Pancreas (tissue), 10 donors: ENCODE measurements around the gene KRTAP10-6. TPM values are rescaled to one million over a fixed set of nuclear protein-coding genes. Genes with fewer than 3 reads are reported as not detected.
"Not testable (repeated sequence)": the region's sequence is repeated elsewhere in the genome, so short reads cannot be mapped to it uniquely, and the experiment has no call there.

Experiments
- ATAC-seq, 4 donors: fragments of 200-7000 bp; cut with Tn5 transposase; one replicate each; pipeline versions ENCODE4 v1.8.0 to v1.9.1; 2020; ENCODE audit warnings: mild to moderate bottlenecking in 4 of 4, moderate library complexity in 4 of 4
- DNase-seq, 6 donors: peaks; one replicate each; pipeline ENCODE4 v3.0.0-alpha.2; 2020
- FAIRE-seq: peaks from 2 replicates; lab custom pipeline; 2012; peaks lifted over from hg19 to GRCh38; lab: Jason Lieb, UNC
- H3K27ac ChIP-seq, 4 donors: fragments of 200-600 bp; sonication (generic); 1 replicate in 3 of 4; 2 replicates in 1 of 4; pipeline versions ENCODE4 v1.5.0 to v1.8.0; 2020
- H3K27me3 ChIP-seq, 4 donors: fragments of 200-600 bp; one replicate each; pipeline ENCODE4 v1.8.0; 2021
- H3K36me3 ChIP-seq, 3 donors: fragments of 200-600 bp; sonication (generic) in 1 of 3; one replicate each; pipeline versions ENCODE4 v1.5.0 to v1.8.0; 2020 to 2021
- H3K4me1 ChIP-seq, 3 donors: fragments of 200-600 bp; one replicate each; pipeline ENCODE4 v1.8.0; 2021
- H3K4me3 ChIP-seq, 4 donors: fragments of 200-600 bp; sonication (generic) in 2 of 4; one replicate each; pipeline versions ENCODE4 v1.5.0 to v1.8.0; 2020 to 2021
- H3K9me3 ChIP-seq, 4 donors: fragments of 200-600 bp; one replicate each; pipeline ENCODE4 v1.8.0; 2021
- WGBS, 2 donors: extraction: QIAGEN DNeasy Blood & Tissue Kit; methylation state at CpG; one replicate each; pipeline ENCODE4 v1.1.7; 2013; 5-methylcytosine and 5-hydroxymethylcytosine counted together
- intact Hi-C, 3 donors: fragments of 100-400 bp; cut with DNase I; formaldehyde crosslinking; loops; one replicate each; pipeline versions ENCODE4 v1.11.1 to v1.14.2; 2022
- polyA plus RNA-seq, 2 donors: library from polyadenylated mRNA; stranded (reverse); fragments of 200-250 nt; gene quantifications; one replicate each; pipeline ENCODE4 v1.2.3, GENCODE V29; 2013
- total RNA-seq, 6 donors: library from RNA; stranded (reverse); fragmentation: NEBNext Ultra II Directional in 4 of 6; extraction: Animal tissue kit (Norgen Biotek cat#: 25700) in 4 of 6; gene quantifications; one replicate each; pipeline versions ENCODE4 v1.2.1 to v1.2.4, GENCODE V29; 2021 to 2023
- TF ChIP-seq, protein P1 (sequence below), 4 donors: fragments of 200-600 bp; sonication (generic) in 3 of 4; IDR thresholded peaks; one replicate each; pipeline versions ENCODE4 v1.5.0 to v1.8.0; 2021; ENCODE audit warnings: antibody characterized with exemption in 4 of 4
- donor health status: healthy with polysubstance abuse.
- donor health status: DM: no; HTN: no; CAD: no; lungs with moderate emphysema.
- donor health status: DM: no; HTN: no; CAD: no.
- donor health status: control.
- donor health status: control.
- donor health status: Bipolar disorder and iron deficiency.
- donor health status: DM: yes; HTN: yes; CAD: no.
- donor health status: DM: no; HTN: no; CAD: no.
- donor health status: DM: no; HTN: no; CAD: no.
- donor health status: DM: yes; HTN: yes; CAD: no.

Gene KRTAP10-6, protein sequence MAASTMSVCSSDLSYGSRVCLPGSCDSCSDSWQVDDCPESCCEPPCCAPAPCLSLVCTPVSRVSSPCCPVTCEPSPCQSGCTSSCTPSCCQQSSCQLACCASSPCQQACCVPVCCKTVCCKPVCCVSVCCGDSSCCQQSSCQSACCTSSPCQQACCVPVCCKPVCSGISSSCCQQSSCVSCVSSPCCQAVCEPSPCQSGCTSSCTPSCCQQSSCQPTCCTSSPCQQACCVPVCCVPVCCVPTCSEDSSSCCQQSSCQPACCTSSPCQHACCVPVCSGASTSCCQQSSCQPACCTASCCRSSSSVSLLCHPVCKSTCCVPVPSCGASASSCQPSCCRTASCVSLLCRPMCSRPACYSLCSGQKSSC
- total RNA-seq (not detected), polyA plus RNA-seq (not detected)

DNA sequence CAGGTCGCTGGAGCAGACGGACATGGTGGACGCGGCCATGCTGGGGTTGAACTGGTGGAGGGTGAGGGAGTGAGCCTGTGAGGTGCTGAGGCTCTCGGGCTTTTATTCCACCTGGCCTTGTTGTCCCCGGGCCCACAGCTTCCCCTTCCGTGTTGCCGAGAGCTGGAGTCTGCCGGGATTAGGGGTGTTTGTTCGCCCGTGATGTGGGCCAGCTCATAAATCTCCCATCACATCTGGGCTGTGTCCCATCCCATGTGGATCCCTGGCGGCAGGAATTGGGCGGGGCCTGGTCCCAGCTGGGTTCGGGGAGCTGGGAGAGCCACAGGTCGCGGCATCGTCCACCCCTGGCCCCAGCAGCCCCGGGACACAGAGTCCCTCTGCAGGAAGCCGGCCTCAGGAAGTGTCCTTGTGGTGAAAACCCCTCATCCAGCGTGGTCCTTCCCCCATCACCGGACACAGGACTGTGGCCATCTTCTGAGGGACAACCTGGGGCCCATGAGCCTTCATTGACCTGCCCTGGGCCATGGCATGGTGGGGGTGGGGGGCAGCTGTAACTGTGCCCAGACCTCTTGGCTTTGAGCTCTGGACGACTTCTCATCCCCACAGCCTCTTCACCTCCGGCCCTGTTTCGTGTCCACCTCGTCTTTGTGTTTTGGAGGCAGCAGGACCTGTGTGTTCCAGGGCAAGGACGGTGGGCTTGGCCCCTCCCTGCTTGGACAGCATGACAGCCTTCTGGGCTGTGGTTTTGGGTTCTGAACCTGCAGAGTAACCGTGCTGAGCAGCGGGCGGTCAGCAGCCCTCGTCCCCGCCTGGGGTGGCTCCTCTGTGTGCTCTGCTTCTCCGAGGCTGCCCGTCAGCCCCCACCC, at the start of gene KRTAP10-6:
KRTAP10-6 (minus strand) TSS at position 60 of the 866 bp plus-strand sequence; CDS start at position 39, 21 bp downstream.
- H3K27ac ChIP-seq: no peak within 1 kb of the TSS
- ATAC-seq (no peak), DNase-seq (peak in 1 of 6 donors; percentile 52), FAIRE-seq (no peak)
- WGBS, 2 donors: 52 to 63% methylated on average over 33 of the region's 33 CpGs
- no peaks in the 10 kb centered on the region for H3K9me3 ChIP-seq
- intact Hi-C loops: no loop called here
- no peaks in the 10 kb centered on the region for H3K4me1 ChIP-seq
- no peaks in the 10 kb centered on the region for H3K27me3 ChIP-seq
- TF ChIP-seq, protein P1, sequence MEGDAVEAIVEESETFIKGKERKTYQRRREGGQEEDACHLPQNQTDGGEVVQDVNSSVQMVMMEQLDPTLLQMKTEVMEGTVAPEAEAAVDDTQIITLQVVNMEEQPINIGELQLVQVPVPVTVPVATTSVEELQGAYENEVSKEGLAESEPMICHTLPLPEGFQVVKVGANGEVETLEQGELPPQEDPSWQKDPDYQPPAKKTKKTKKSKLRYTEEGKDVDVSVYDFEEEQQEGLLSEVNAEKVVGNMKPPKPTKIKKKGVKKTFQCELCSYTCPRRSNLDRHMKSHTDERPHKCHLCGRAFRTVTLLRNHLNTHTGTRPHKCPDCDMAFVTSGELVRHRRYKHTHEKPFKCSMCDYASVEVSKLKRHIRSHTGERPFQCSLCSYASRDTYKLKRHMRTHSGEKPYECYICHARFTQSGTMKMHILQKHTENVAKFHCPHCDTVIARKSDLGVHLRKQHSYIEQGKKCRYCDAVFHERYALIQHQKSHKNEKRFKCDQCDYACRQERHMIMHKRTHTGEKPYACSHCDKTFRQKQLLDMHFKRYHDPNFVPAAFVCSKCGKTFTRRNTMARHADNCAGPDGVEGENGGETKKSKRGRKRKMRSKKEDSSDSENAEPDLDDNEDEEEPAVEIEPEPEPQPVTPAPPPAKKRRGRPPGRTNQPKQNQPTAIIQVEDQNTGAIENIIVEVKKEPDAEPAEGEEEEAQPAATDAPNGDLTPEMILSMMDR (IDR thresholded peaks at IDR 0.05): no peak
- H3K4me3 ChIP-seq: no peak within 1 kb of the TSS
- H3K36me3 ChIP-seq: no peaks in the 10 kb centered on the region

DNA sequence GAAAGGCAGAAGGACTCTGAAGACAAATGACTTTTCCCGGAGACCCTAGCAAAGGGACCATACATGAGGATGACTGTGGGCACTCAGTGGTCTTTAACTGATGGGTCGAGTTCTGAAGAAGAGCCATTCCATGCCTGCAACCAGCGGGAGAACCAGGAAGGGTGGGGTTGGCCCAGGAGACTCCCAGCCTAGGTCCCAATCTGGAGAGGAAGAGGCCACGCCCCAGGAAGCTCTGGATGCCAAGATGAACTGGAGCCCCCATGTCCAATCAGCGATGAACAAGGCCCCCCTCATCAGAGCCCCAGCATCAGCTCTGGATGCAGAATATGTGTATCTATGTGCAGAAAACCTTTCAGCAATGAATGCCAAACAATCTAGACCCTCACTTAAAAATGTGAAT, 48.5 kb upstream of the KRTAP10-6 start:
- Histone ChIP-seq H3K4me1 (no peaks in the 10 kb centered on the region), H3K27ac (no peak overlapping the region), H3K27me3 (no peaks in the 10 kb centered on the region), H3K4me3 (no peak overlapping the region), H3K36me3 (no peaks in the 10 kb centered on the region), H3K9me3 (no peaks in the 10 kb centered on the region)
- TF ChIP-seq, protein P1 (IDR thresholded peaks at IDR 0.05): no peak
- WGBS, 2 donors: 76 to 79% methylated on average over 5 of the region's 5 CpGs
- ATAC-seq (no peak), FAIRE-seq (no peak), DNase-seq (no peak)
- intact Hi-C loops: no loop called here

DNA sequence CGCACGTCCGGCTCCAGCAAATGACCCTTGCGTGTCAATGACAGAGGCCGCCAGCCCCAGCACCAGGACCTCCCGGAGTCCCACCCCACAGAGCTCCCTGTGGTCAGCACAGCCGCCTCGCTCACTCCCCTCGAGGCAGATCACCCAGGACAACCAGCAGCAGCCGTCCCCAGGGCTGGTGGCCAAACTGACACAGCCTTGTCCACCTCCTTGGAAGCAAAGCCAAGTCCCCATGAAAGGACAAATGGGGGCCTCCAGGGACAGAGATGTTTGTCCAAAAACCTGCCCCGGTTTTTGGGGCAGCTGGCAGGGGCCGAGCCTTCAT, 47.0 kb upstream of the KRTAP10-6 start:
- no peak for FAIRE-seq
- no peaks in the 10 kb centered on the region for H3K9me3 ChIP-seq

DNA sequence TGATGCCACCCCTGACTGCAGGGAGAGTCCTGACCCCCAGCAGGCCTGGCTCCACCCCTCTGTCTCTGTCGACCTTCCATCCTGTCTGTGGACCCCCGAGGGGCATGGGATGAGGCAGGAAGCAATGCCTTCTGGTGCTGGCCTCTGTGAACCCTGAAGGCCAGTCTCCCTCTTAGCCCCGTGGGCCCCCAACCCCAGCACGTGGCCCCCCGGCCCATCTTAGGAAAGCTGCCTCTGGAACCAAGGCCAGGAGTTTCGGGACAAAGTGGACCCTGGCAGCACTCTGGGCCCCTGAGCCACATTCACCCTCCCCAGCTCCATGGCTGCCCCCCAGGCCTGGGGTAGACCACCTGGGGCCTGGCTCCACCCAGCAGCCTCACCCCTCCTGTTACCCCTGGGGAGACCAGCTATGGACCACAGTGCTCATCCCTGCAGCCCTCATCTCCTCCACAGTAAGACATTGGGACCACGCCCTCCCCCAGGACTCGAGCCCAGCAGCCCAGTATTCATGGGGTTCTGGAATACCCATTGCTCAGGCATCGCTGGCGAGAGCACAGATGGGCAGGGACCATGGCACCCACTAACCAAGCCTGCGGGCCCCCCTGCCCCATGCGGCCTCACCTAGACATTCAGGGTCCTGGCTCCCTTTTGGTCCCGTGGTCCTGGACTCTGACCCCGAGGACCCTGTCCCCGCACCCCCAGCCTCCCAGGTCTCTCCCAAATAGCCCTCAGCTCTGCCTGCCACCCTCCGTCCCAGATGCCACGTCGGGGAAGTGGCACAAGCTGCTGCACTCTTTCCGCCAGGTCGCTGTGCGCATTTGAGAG, 46.4 kb upstream of the KRTAP10-6 start:
- H3K4me1 ChIP-seq, DNase-seq, H3K27me3 ChIP-seq, H3K9me3 ChIP-seq, H3K4me3 ChIP-seq, ATAC-seq, H3K36me3 ChIP-seq, H3K27ac ChIP-seq, intact Hi-C loops, FAIRE-seq: not testable (repeated sequence)
- WGBS, 2 donors: 61 to 82% methylated on average over 15 to 21 of the region's 21 CpGs

More for the DNA sequence above, 47.0 kb upstream of the KRTAP10-6 start:
- no peak overlapping the region for H3K27ac ChIP-seq
- 64 to 67% methylated on average over 12 of the region's 12 CpGs for WGBS, 2 donors
- H3K36me3 ChIP-seq: no peaks in the 10 kb centered on the region
- TF ChIP-seq, protein P1 (IDR thresholded peaks at IDR 0.05): no peak
- no peak for DNase-seq
- intact Hi-C loops: no loop called here
- no peaks in the 10 kb centered on the region for H3K27me3 ChIP-seq
- no peaks in the 10 kb centered on the region for H3K4me1 ChIP-seq
- H3K4me3 ChIP-seq: no peak overlapping the region
- ATAC-seq: no peak

DNA sequence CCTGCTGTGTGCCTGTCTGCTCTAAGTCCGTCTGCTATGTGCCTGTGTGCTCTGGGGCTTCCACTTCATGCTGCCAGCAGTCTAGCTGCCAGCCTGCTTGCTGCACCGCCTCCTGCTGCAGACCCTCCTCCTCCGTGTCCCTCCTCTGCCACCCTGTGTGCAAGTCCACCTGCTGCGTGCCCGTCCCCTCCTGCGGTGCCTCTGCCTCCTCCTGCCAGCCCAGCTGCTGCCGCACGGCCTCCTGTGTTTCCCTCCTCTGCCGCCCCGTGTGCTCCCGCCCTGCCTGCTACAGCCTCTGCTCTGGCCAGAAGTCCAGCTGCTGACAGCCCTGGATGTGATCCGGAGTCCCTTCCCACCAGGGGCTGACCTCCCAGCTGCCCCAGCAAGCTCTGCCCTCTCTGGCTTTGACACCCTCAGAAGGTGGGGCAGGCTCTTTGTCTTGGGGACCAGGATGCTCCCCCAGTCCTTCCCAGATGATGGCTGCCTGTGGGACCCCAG, 45.6 kb upstream of the KRTAP10-6 start:
- H3K4me3 ChIP-seq, H3K27me3 ChIP-seq, FAIRE-seq, H3K27ac ChIP-seq, ATAC-seq, intact Hi-C loops, H3K36me3 ChIP-seq, DNase-seq, H3K4me1 ChIP-seq, H3K9me3 ChIP-seq: not testable (repeated sequence)
- 41 to 53% methylated on average over 8 to 12 of the region's 12 CpGs for WGBS, 2 donors
